Motor neuron (in vitro differentiated cells): ENCODE data around the gene CELSR1. TPM values are rescaled to one million over a fixed set of nuclear protein-coding genes. Genes with fewer than 3 reads are reported as not detected.

Experiments used
- ATAC-seq, 8 experiments: fragments of 200-7000 bp; cut with Tn5 transposase; replicated peaks in 6 of 8; 2 replicates each; pipeline ENCODE4 v1.8.0; 2021; ENCODE audit warnings: mild to moderate bottlenecking in 8 of 8, moderate library complexity in 8 of 8
- H3K27ac ChIP-seq, 2 donors: fragments of 250-450 bp; sonication (Bioruptor Pico); 2 replicates each; pipeline ENCODE4 v1.9.0; 2021; ENCODE audit warnings: antibody characterized with exemption in 2 of 2, mild to moderate bottlenecking in 2 of 2, moderate library complexity in 1 of 2
- H3K4me1 ChIP-seq, 2 donors: fragments of 250-450 bp; sonication (Bioruptor Pico); replicated peaks in 1 of 2; 2 replicates each; pipeline ENCODE4 v1.6.1; 2021; ENCODE audit warnings: antibody characterized with exemption in 2 of 2, mild to moderate bottlenecking in 2 of 2, moderate library complexity in 1 of 2
- H3K4me3 ChIP-seq, 5 donors: fragments of 250-450 bp; sonication (Bioruptor Pico); 2 replicates each; pipeline ENCODE4 v1.9.0; 2021; ENCODE audit warnings: antibody characterized with exemption in 5 of 5, mild to moderate bottlenecking in 5 of 5, moderate library complexity in 4 of 5
- WGBS, 10 experiments: fragments of 450-650 bp; shearing (Covaris generic); methylation state at CpG; one replicate each; pipeline ENCODE4 v1.0.0; 2022; 5-methylcytosine and 5-hydroxymethylcytosine counted together
- in situ Hi-C, 9 experiments: fragments of 400-800 bp; cut with MboI; loops; one replicate each; pipeline ENCODE4 v1.15.0; 2021; ENCODE audit warnings: low sequenced_read_pairs in 9 of 9, low pct_unique_long_range_greater_than_20kb in 2 of 9; ENCODE audit not compliant: unreplicated experiment in 9 of 9
- total RNA-seq, 8 experiments: library from RNA; unstranded; fragments of 300-600 nt; gene quantifications; 2 replicates each; pipeline versions ENCODE4 v1.2.3 to v1.2.4, GENCODE V29; 2022

CELSR1 gene
- total RNA-seq, 8 experiments from 2014 or later, result 0.76 to 26.6 (median 4.7) TPM

GRCh38 chr22:46545086-46545792 is 7.8 kb upstream of the CELSR1 start:
- peak in 1 of 8 experiments; percentile 11 for ATAC-seq
- H3K27ac ChIP-seq, result no peak overlapping the region
- in situ Hi-C loops, result loop anchor here in 8 of 9 experiments (10.0 to 25.0 kb wide), 6 partner anchors 158 to 433 kb away; no protein-coding TSS in a partner anchor
- WGBS, 10 experiments, result 29 to 100% (median 79%) methylated on average over 1 to 7 of the region's 10 CpGs
- no peak overlapping the region for H3K4me3 ChIP-seq
- peaks cover 25 to 51% of the 10 kb centered on the region in 2 donors for H3K4me1 ChIP-seq

GRCh38 chr22:46542011-46542985 is 4.9 kb upstream of the CELSR1 start:
- no peak overlapping the region for H3K27ac ChIP-seq
- in situ Hi-C loops, result loop anchor here in 8 of 9 experiments (10.0 to 25.0 kb wide), 6 partner anchors 155 to 430 kb away; no protein-coding TSS in a partner anchor
- peaks cover 20 to 32% of the 10 kb centered on the region in 2 donors for H3K4me1 ChIP-seq
- no peak overlapping the region for H3K4me3 ChIP-seq
- WGBS, 10 experiments, result 8 to 81% (median 30%) methylated on average over 1 to 9 of the region's 27 CpGs; no CpG with 5 or more reads in 4 of the 10 experiments
- ATAC-seq, result peak; percentile 56 to 94 (median 69)

GRCh38 chr22:46541536-46541935 is 4.1 kb upstream of the CELSR1 start:
- in situ Hi-C loops, result loop anchor here in 8 of 9 experiments (10.0 to 25.0 kb wide), 6 partner anchors 154 to 429 kb away; no protein-coding TSS in a partner anchor
- 46 to 89% (median 83%) methylated on average over 2 to 7 of the region's 7 CpGs; no CpG with 5 or more reads in 2 of the 10 experiments for WGBS, 10 experiments
- Histone ChIP-seq H3K27ac (no peak overlapping the region), H3K4me3 (no peak overlapping the region), H3K4me1 (peaks cover 13 to 24% of the 10 kb centered on the region in 2 donors)
- no peak for ATAC-seq

- Histone ChIP-seq H3K27ac (no peak overlapping the region), H3K4me1 (peaks cover 13 to 25% of the 10 kb centered on the region in 2 donors), H3K4me3 (no peak overlapping the region)
- no peak for ATAC-seq
- in situ Hi-C loops, result loop anchor here in 8 of 9 experiments (10.0 to 25.0 kb wide), 6 partner anchors 154 to 429 kb away; no protein-coding TSS in a partner anchor
- WGBS, 10 experiments, result 40 to 73% (median 70%) methylated on average over 1 to 2 of the region's 5 CpGs; no CpG with 5 or more reads in 7 of the 10 experiments
Observed at GRCh38 chr22:46540874-46541273, 3.5 kb upstream of the CELSR1 start.

- in situ Hi-C loops, result loop anchor here in 5 of 9 experiments (25.0 kb wide), 4 partner anchors 152 to 427 kb away; no protein-coding TSS in a partner anchor
- H3K4me1 ChIP-seq, result peaks cover 13 to 27% of the 10 kb centered on the region in 2 donors
- WGBS, 10 experiments, result 15 to 71% (median 67%) methylated on average over 1 to 8 of the region's 9 CpGs; no CpG with 5 or more reads in 3 of the 10 experiments
- no peak for ATAC-seq
- H3K27ac ChIP-seq, result no peak overlapping the region
- H3K4me3 ChIP-seq, result peak overlapping the region in 3 of 5 donors; percentile 42 to 70 (median 49)
Observed at GRCh38 chr22:46539169-46539568, 1.7 kb upstream of the CELSR1 start.

- H3K4me3 ChIP-seq, result peak overlapping the region; percentile 31 to 70 (median 42)
- in situ Hi-C loops, result loop anchor here in 5 of 9 experiments (25.0 kb wide), 4 partner anchors 151 to 426 kb away; no protein-coding TSS in a partner anchor
- H3K4me1 ChIP-seq, result peaks cover 13 to 31% of the 10 kb centered on the region in 2 donors
- peak in 7 of 8 experiments; percentile 3 to 25 (median 12) for ATAC-seq
- H3K27ac ChIP-seq, result no peak overlapping the region
- WGBS, 10 experiments, result 0 to 60% (median 23%) methylated on average over 1 to 8 of the region's 13 CpGs; no CpG with 5 or more reads in 3 of the 10 experiments
Observed at GRCh38 chr22:46538814-46539160, 1.4 kb upstream of the CELSR1 start.

GRCh38 chr22:46537946-46538813 is 760 bp upstream of the CELSR1 start:
- 0 to 5% (median 3%) methylated on average over 1 to 25 of the region's 70 CpGs; no CpG with 5 or more reads in 7 of the 10 experiments for WGBS, 10 experiments
- peak overlapping the region; percentile 31 to 70 (median 42) for H3K4me3 ChIP-seq
- in situ Hi-C loops, result loop anchor here in 5 of 9 experiments (25.0 kb wide), 4 partner anchors 151 to 426 kb away; no protein-coding TSS in a partner anchor
- ATAC-seq, result peak in 7 of 8 experiments; percentile 3 to 58 (median 45)
- H3K4me1 ChIP-seq, result peaks cover 13 to 36% of the 10 kb centered on the region in 2 donors
- peak overlapping the region in 1 of 2 donors; percentile 56 for H3K27ac ChIP-seq

GRCh38 chr22:46536537-46537224 is 739 bp downstream of the CELSR1 start:
- peak overlapping the region in 1 of 2 donors; percentile 73 for H3K27ac ChIP-seq
- peak in 2 of 8 experiments; percentile 0 to 60 for ATAC-seq
- in situ Hi-C loops, result loop anchor here in 5 of 9 experiments (25.0 kb wide), 4 partner anchors 149 to 424 kb away; no protein-coding TSS in a partner anchor
- H3K4me3 ChIP-seq, result peak overlapping the region; percentile 31 to 70 (median 42)
- 0 to 20% methylated on average over 2 of the region's 118 CpGs; no CpG with 5 or more reads in 8 of the 10 experiments for WGBS, 10 experiments
- H3K4me1 ChIP-seq, result peaks cover 17 to 34% of the 10 kb centered on the region in 2 donors

- no peak for ATAC-seq
- peaks cover 12 to 33% of the 10 kb centered on the region in 2 donors for H3K4me1 ChIP-seq
- 30 to 100% (median 91%) methylated on average over 1 to 25 of the region's 78 CpGs; no CpG with 5 or more reads in 4 of the 10 experiments for WGBS, 10 experiments
- H3K4me3 ChIP-seq, result peak overlapping the region; percentile 31 to 70 (median 42)
- H3K27ac ChIP-seq, result peak overlapping the region in 1 of 2 donors; percentile 73
- in situ Hi-C loops, result loop anchor here in 5 of 9 experiments (25.0 kb wide), 4 partner anchors 149 to 424 kb away; no protein-coding TSS in a partner anchor
Observed at GRCh38 chr22:46535876-46536536, 1.4 kb downstream of the CELSR1 start.

- 70 to 100% (median 95%) methylated on average over 2 to 18 of the region's 45 CpGs; no CpG with 5 or more reads in 3 of the 10 experiments for WGBS, 10 experiments
- in situ Hi-C loops, result loop anchor here in 5 of 9 experiments (25.0 kb wide), 4 partner anchors 148 to 423 kb away; no protein-coding TSS in a partner anchor
- Histone ChIP-seq H3K27ac (no peak overlapping the region), H3K4me3 (no peak overlapping the region), H3K4me1 (peaks cover 13 to 29% of the 10 kb centered on the region in 2 donors)
- no peak for ATAC-seq
Observed at GRCh38 chr22:46534901-46535630, 2.4 kb downstream of the CELSR1 start.
